Mesothelial cell of epicardium (in vitro differentiated cells): ENCODE measurements around the gene FRMPD4. TPM values are rescaled to one million over a fixed set of nuclear protein-coding genes. Genes with fewer than 3 reads are reported as not detected.
"Not testable (repeated sequence)": the region's sequence is repeated elsewhere in the genome, so short reads cannot be mapped to it uniquely, and the experiment has no call there.

ENCODE experiments used
- DNase-seq, 2 experiments: peaks; one replicate each; pipeline ENCODE4 v3.0.0; 2021; ENCODE audit warnings: low spot score in 2 of 2; ENCODE audit not compliant: unreplicated experiment in 2 of 2
- H3K27ac Mint-ChIP-seq: 2 replicates; pipeline ENCODE4 v1.8.0; 2021; ENCODE audit warnings: mixed read lengths
- H3K27me3 Mint-ChIP-seq: 2 replicates; pipeline ENCODE4 v1.8.0; 2021; ENCODE audit warnings: low read depth, mixed read lengths
- H3K36me3 Mint-ChIP-seq: 2 replicates; pipeline ENCODE4 v1.8.0; 2021; ENCODE audit warnings: mixed read lengths
- H3K4me1 Mint-ChIP-seq: 2 replicates; pipeline ENCODE4 v1.8.0; 2021; ENCODE audit warnings: mixed read lengths
- H3K4me3 Mint-ChIP-seq: 2 replicates; pipeline ENCODE4 v1.8.0; 2021; ENCODE audit warnings: mild to moderate bottlenecking, moderate library complexity, mixed read lengths
- H3K9me3 Mint-ChIP-seq: 2 replicates; pipeline ENCODE4 v1.8.0; 2021; ENCODE audit warnings: mixed read lengths
- total RNA-seq: library from RNA; stranded (reverse); gene quantifications from 3 replicates; pipeline ENCODE4 v1.2.1, GENCODE V29; 2021
- TF ChIP-seq, protein P1 (sequence below): fragments of 200-600 bp; sonication (generic); IDR thresholded peaks from one replicate; pipeline ENCODE4 v1.5.0; 2021; ENCODE audit warnings: antibody characterized with exemption; ENCODE audit not compliant: unreplicated experiment

Gene FRMPD4
- total RNA-seq, 1 donor from 2014 or later = not detected

DNA sequence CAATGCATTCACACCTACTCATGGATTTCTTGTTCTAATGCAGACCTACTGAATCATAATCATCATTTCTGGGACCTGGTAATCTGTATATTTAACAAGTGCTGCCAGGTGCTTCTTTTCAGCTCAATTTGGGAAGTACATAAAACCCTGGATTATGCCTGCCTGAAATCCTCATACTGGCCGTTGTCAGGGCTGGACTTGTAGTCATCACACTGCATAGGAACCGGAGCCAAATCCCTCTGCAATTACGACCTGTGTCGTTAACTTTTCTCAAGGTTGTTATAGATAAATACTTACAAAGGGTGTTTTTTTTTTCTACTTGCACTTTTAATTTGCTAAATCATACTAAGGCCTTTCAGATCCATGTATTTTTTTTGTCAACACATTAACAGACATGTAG is 358.1 kb downstream of the FRMPD4 start:
- DNase-seq = no peak
- no peaks in the 10 kb centered on the region for H3K4me1 Mint-ChIP-seq
- peaks cover 6% of the 10 kb centered on the region for H3K9me3 Mint-ChIP-seq
- H3K27me3 Mint-ChIP-seq = no peaks in the 10 kb centered on the region
- no peaks in the 10 kb centered on the region for H3K36me3 Mint-ChIP-seq
- H3K4me3 Mint-ChIP-seq = no peak overlapping the region
- TF ChIP-seq, protein P1, sequence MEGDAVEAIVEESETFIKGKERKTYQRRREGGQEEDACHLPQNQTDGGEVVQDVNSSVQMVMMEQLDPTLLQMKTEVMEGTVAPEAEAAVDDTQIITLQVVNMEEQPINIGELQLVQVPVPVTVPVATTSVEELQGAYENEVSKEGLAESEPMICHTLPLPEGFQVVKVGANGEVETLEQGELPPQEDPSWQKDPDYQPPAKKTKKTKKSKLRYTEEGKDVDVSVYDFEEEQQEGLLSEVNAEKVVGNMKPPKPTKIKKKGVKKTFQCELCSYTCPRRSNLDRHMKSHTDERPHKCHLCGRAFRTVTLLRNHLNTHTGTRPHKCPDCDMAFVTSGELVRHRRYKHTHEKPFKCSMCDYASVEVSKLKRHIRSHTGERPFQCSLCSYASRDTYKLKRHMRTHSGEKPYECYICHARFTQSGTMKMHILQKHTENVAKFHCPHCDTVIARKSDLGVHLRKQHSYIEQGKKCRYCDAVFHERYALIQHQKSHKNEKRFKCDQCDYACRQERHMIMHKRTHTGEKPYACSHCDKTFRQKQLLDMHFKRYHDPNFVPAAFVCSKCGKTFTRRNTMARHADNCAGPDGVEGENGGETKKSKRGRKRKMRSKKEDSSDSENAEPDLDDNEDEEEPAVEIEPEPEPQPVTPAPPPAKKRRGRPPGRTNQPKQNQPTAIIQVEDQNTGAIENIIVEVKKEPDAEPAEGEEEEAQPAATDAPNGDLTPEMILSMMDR = no peak
- no peak overlapping the region for H3K27ac Mint-ChIP-seq

DNA sequence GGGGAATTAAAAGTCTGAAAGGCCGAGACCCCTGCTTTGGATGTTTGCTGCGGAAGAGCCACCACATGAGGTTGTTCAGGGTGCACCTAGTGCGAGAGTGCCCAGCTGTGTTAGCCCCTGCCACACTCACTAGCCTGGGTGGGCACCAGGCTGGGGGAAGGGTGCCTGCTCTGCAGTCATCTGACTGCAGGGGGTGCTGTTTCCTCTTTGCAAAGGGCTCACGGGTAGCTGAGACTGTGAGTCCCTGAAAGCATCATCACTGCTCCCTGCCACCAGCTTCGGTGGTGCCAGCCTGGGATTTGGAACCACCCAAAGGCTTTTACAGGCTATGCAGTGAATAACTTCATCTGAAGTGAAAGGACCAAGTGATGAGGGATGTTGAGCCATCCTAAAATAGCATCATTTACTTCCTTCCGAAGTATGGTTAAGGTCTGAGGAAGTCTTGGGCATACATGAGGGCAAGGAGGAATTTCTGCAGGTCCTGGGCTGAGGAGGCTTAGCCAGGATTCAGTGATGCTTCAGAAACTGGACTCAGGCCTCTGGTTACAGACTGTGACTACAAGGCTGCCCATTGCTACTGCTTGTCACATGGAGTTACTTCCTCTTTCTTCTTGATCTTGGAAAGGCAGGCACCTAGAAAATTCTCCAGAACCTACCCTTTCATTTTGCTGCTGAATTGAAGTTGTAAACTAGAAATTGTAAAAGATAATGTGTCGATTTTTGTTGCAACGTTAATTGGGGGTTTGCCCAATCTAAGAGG is 359.7 kb downstream of the FRMPD4 start:
- Mint-ChIP-seq H3K4me3 (no peak overlapping the region), H3K36me3 (no peaks in the 10 kb centered on the region), H3K9me3 (peaks cover 13% of the 10 kb centered on the region), H3K27me3 (no peaks in the 10 kb centered on the region), H3K4me1 (no peaks in the 10 kb centered on the region), H3K27ac (no peak overlapping the region)
- DNase-seq = no peak
- TF ChIP-seq, protein P1 = peak; percentile 32

DNA sequence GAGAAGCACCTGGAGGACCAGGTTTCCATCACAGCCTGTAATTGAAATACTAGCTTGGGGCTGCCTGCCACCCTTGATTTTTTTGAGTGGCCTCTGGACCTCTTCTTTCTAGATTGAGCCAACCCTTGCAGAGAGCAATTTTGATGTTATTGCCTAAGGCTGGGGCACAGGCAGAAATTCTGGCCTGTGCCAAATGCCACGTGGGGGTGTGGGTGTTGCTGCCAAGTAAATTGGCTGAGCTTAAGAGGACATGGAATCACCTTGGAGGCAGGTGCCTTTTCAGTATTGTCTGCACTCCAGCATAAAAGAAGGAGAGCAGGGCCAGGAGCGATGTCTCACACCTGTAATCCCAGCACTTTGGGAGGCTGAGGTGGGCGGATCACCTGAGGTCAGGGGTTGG is 366.9 kb downstream of the FRMPD4 start:
- H3K36me3 Mint-ChIP-seq = no peaks in the 10 kb centered on the region
- H3K4me3 Mint-ChIP-seq = no peak overlapping the region
- H3K9me3 Mint-ChIP-seq = peaks cover 29% of the 10 kb centered on the region
- TF ChIP-seq, protein P1 = no peak
- H3K27me3 Mint-ChIP-seq = no peaks in the 10 kb centered on the region
- H3K27ac Mint-ChIP-seq = no peak overlapping the region
- no peaks in the 10 kb centered on the region for H3K4me1 Mint-ChIP-seq
- no peak for DNase-seq

DNA sequence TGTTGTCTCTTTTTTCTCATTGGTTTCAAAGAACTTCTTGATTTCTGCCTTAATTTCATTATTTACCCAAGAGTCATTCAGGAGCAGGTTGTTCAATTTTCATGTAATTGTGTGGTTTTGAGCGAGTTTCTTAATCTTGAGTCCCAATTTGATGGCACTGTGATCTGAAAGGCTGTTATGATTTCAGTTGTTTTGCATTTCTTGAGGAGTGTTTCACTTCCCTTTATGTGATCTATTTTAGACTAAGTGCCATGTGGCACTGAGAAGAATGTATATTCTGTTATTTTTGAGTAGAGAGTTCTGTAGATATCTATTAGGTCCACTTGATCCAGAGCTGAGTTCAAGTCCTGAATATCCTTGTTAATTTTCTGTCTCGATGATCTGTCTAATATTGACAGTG is 377.1 kb downstream of the FRMPD4 start:
- not testable (repeated sequence) for H3K36me3 Mint-ChIP-seq, H3K4me3 Mint-ChIP-seq, H3K27ac Mint-ChIP-seq, H3K27me3 Mint-ChIP-seq, DNase-seq, H3K4me1 Mint-ChIP-seq
- H3K9me3 Mint-ChIP-seq = peaks cover 78% of the 10 kb centered on the region

DNA sequence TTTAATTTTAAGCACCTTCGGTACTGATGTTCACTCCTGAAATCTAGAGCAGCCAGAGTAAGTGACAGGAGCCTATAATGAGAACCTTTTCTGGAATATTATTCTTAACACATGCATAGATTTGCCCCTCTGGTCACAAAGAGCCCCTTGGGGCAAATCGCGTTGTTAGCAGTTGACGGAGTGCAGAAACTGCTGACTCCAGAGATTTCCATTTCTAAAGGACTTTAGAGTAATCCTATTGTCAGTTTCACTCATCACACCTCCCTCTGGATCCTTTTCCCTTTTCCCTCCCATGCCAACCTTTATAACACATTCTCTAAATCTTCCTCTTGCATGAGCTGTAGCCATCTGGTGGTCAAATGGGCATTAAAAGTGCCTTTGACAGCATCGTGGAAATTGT is 388.0 kb downstream of the FRMPD4 start:
- Mint-ChIP-seq H3K36me3 (no peaks in the 10 kb centered on the region), H3K4me3 (no peak overlapping the region), H3K9me3 (peaks cover 39% of the 10 kb centered on the region), H3K27me3 (no peaks in the 10 kb centered on the region), H3K27ac (no peak overlapping the region), H3K4me1 (no peaks in the 10 kb centered on the region)
- TF ChIP-seq, protein P1 = no peak
- no peak for DNase-seq

DNA sequence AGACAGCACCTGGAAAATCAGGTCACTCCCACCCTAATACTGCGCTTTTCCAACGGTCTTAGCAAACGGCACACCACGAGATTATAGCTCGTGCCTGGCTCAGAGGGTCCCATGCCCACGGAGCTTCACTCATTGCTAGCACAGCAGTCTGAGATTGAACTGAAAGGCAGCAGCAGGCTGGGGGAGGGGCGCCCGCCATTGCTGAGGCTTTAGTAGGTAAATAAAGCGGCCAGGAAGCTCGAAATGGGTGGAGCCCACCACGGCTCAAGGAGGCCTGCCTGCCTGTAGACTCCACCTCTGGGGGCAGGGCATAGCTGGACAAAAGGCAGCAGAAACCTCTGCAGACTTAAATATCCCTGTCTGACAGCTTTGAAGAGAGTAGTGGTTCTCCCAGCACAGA is 399.8 kb downstream of the FRMPD4 start:
- not testable (repeated sequence) for H3K27ac Mint-ChIP-seq, H3K27me3 Mint-ChIP-seq, H3K4me3 Mint-ChIP-seq, H3K4me1 Mint-ChIP-seq, H3K36me3 Mint-ChIP-seq, DNase-seq
- H3K9me3 Mint-ChIP-seq = peaks cover 20% of the 10 kb centered on the region

DNA sequence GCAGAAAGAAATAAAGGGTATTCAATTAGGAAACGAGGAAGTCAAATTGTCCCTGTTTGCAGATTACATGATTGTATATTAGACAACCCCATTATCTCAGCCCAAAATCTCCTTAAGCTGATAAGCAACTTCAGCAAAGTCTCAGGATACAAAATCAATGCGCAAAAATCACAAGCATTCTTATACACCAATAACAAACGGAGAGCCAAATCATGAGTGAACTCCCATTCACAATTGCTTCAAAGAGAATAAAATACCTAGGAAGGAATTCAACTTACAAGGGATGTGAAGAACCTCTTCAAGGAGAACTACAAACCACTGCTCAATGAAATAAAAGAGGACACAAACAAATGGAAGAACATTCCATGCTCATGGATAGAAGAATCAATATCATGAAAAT is 404.0 kb downstream of the FRMPD4 start:
- H3K4me3 Mint-ChIP-seq, H3K27ac Mint-ChIP-seq, DNase-seq, H3K4me1 Mint-ChIP-seq, H3K36me3 Mint-ChIP-seq, H3K27me3 Mint-ChIP-seq: not testable (repeated sequence)
- H3K9me3 Mint-ChIP-seq = peaks cover 15% of the 10 kb centered on the region
